Trophoblast cell (in vitro differentiated cells and primary cell): ENCODE data around the gene ATP5F1B.

Source experiments
- DNase-seq, 2 donors: peaks; one replicate each; pipeline ENCODE4 v3.0.0-alpha.2; 2016
- H2AFZ ChIP-seq: 2 replicates; pipeline ENCODE4 v1.6.1; 2013; ENCODE audit warnings: low read length, moderate library complexity, mild to moderate bottlenecking; ENCODE audit not compliant: insufficient read depth, poor library complexity
- H2AK5ac ChIP-seq: 2 replicates; pipeline ENCODE4 v1.6.1; 2013; ENCODE audit warnings: mild to moderate bottlenecking, low read length
- H2BK120ac ChIP-seq: 2 replicates; pipeline ENCODE4 v1.6.1; 2013; ENCODE audit warnings: low read length, mild to moderate bottlenecking, moderate library complexity; ENCODE audit not compliant: insufficient read depth, poor library complexity
- H2BK12ac ChIP-seq: 2 replicates; pipeline ENCODE4 v1.6.1; 2013; ENCODE audit warnings: mild to moderate bottlenecking, low read length, moderate library complexity
- H2BK5ac ChIP-seq: 2 replicates; pipeline ENCODE4 v1.6.1; 2013; ENCODE audit warnings: low read length, low read depth, moderate library complexity, mild to moderate bottlenecking; ENCODE audit not compliant: poor library complexity
- H3K14ac ChIP-seq: 2 replicates; pipeline ENCODE4 v1.6.1; 2013; ENCODE audit warnings: mild to moderate bottlenecking, low read length
- H3K18ac ChIP-seq: 2 replicates; pipeline ENCODE4 v1.6.1; 2013; ENCODE audit warnings: mild to moderate bottlenecking, low read length
- H3K23ac ChIP-seq: 2 replicates; pipeline ENCODE4 v1.6.1; 2013; ENCODE audit warnings: low read length
- H3K27ac ChIP-seq: 2 replicates; pipeline ENCODE4 v1.5.1; 2013; ENCODE audit warnings: low read depth, mild to moderate bottlenecking, inconsistent platforms, low read length, moderate library complexity
- H3K27me3 ChIP-seq: 2 replicates; pipeline ENCODE4 v1.6.1; 2013; ENCODE audit warnings: inconsistent platforms, mild to moderate bottlenecking, low read length, moderate library complexity; ENCODE audit not compliant: insufficient read depth
- H3K36me3 ChIP-seq, 2 experiments: 1 replicate in 1 of 2; 2 replicates in 1 of 2; pipeline ENCODE4 v1.6.1; 2013; ENCODE audit warnings: low read length in 2 of 2, mild to moderate bottlenecking in 2 of 2, moderate library complexity in 1 of 2; ENCODE audit not compliant: insufficient read depth in 2 of 2, control insufficient read depth in 1 of 2
- H3K4ac ChIP-seq: 2 replicates; pipeline ENCODE4 v1.6.1; 2013; ENCODE audit warnings: low read depth, mild to moderate bottlenecking, low read length, moderate library complexity
- H3K4me1 ChIP-seq, 2 experiments: 1 replicate in 1 of 2; 2 replicates in 1 of 2; pipeline ENCODE4 v1.6.1; 2013; ENCODE audit warnings: low read length in 2 of 2, mild to moderate bottlenecking in 2 of 2, moderate library complexity in 1 of 2; ENCODE audit not compliant: insufficient read depth in 2 of 2, control insufficient read depth in 1 of 2
- H3K4me2 ChIP-seq: 2 replicates; pipeline ENCODE4 v1.6.1; 2013; ENCODE audit warnings: inconsistent platforms, mild to moderate bottlenecking, low read length, moderate library complexity
- H3K4me3 ChIP-seq: 2 replicates; pipeline ENCODE4 v1.5.1; 2013; ENCODE audit warnings: mild to moderate bottlenecking, low read depth, low read length, inconsistent platforms
- H3K79me1 ChIP-seq: one replicate; pipeline ENCODE4 v1.6.1; 2013; ENCODE audit warnings: low read length
- H3K79me2 ChIP-seq: 2 replicates; pipeline ENCODE4 v1.6.1; 2013; ENCODE audit warnings: low read length, mild to moderate bottlenecking; ENCODE audit not compliant: control insufficient read depth, insufficient read depth, poor library complexity
- H3K9ac ChIP-seq: 2 replicates; pipeline ENCODE4 v1.6.1; 2013; ENCODE audit warnings: mild to moderate bottlenecking, low read length
- H3K9me3 ChIP-seq: 2 replicates; pipeline ENCODE4 v1.6.1; 2013; ENCODE audit warnings: low read depth, mild to moderate bottlenecking, control low read depth, inconsistent platforms, low read length; ENCODE audit not compliant: insufficient read depth
- H4K12ac ChIP-seq: 2 replicates; pipeline ENCODE4 v1.6.1; 2013; ENCODE audit warnings: low read depth, mild to moderate bottlenecking, low read length, moderate library complexity
- H4K8ac ChIP-seq: 2 replicates; pipeline ENCODE4 v1.6.1; 2013; ENCODE audit warnings: low read depth, mild to moderate bottlenecking, low read length, moderate library complexity
- H4K91ac ChIP-seq: one replicate; pipeline ENCODE4 v1.6.1; 2013; ENCODE audit warnings: low read depth, mild to moderate bottlenecking, low read length, moderate library complexity
- whole genome bisulfite sequencing: extraction: QIAGEN DNeasy Blood & Tissue Kit; methylation state at CpG from one replicate; pipeline ENCODE4 v1.1.7; 2013; ENCODE audit warnings: missing lambda C conversion rate; ENCODE audit not compliant: insufficient read length, insufficient coverage; ENCODE audit errors: extremely low coverage; 5-methylcytosine and 5-hydroxymethylcytosine counted together

Gene ATP5F1B

DNA sequence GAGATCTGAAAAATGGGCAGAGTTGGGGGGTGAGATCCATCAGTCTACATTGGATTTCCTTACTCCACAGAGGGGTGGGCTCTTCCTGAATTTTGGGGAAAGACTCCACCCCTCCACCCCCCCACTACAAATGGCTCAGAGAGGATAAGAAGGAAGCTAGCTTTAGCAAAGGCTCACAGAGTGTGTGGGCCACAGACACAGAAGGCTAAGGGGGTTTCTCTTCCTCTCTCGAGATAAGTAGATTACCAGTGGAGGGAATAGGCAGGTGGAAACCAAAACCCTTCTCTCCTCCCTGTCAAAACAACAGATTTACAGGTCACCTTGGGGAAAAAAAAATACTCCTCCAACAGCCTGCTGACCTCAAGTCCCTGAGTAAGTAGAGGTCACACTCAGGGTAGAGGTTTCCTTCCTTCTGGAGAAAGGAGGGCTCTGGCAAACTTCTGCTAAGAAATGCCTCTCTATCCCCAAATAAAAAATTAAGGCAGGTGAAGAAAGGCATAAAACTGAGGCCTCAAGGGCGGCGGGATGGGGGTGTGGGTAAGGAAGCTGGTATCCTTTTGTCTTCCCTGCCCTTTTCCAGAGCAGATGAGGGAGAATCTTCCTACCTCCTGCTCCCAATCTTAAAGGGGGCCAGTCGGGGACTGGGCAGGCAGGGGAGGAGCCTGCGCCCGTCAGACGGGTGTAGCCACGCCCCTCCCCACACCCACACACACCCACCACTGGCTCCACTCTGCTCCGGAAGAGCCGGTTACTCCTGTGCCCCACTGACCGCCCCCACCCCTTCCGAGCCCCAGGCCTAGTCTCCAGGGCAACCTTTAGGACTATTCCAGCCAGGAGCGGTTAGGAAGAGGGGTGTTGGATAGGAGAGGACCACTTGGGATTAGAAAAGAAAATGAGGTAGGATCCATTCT lies 13.7 kb downstream of the ATP5F1B start:
- Histone ChIP-seq H3K23ac (no peak overlapping the region), H3K4me1 (peaks cover 13 to 30% of the 10 kb centered on the region in 2 experiments), H2BK120ac (no peak overlapping the region), H3K9me3 (peaks cover 2% of the 10 kb centered on the region), H3K79me1 (peaks cover 32% of the 10 kb centered on the region), H3K4me2 (peak overlapping the region; percentile 48), H3K4me3 (no peak overlapping the region), H3K18ac (no peak overlapping the region), H3K36me3 (peaks cover 2 to 5% of the 10 kb centered on the region in 2 experiments), H2BK12ac (no peak overlapping the region), H3K4ac (peak overlapping the region; percentile 25), H2BK5ac (peak overlapping the region; percentile 29), H4K12ac (no peak overlapping the region), H2AK5ac (peak overlapping the region; percentile 18), H3K79me2 (peaks cover 27% of the 10 kb centered on the region), H3K27ac (peak overlapping the region; percentile 25), H4K91ac (peak overlapping the region; percentile 22), H3K9ac (no peak overlapping the region), H3K14ac (no peak overlapping the region), H3K27me3 (no peaks in the 10 kb centered on the region), H2AFZ (no peak overlapping the region), H4K8ac (no peak overlapping the region)
- no CpG with 5 or more reads among the region's 13 CpGs for WGBS
- DNase-seq, result peak in 1 of 2 donors; percentile 42

DNA sequence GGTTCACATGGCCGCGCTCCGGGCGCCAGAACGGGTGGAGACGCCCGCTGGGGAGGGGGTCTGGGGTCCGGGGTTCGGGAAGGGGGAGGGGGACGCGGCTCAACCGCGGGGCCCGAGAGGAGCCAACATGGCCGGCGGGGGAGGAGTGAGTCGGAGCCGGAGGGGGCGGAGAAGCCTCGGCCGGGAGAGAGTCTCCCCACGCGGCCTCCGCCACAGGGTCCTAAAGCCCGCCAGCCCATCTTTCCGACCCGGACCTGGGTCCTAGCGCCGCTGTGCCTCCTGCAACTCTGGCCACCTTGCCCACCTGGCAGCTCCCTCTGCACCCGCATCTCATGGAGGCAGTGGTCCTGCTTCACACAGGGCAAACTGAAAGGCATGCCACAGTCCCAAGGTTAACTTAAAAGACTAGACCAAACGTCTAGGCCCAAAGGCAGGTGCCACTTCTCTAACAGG lies 15.6 kb downstream of the ATP5F1B start, which contains the start of gene BAZ2A:
Gene BAZ2A, minus strand, starts transcription at position 147 of the 453 bp plus-strand sequence. CDS start 12,796 bp downstream, outside the sequence.
- peaks cover 13 to 29% of the 10 kb centered on the region in 2 experiments for H3K4me1 ChIP-seq
- peak within 1 kb of the TSS; percentile 93 for H3K18ac ChIP-seq

DNA sequence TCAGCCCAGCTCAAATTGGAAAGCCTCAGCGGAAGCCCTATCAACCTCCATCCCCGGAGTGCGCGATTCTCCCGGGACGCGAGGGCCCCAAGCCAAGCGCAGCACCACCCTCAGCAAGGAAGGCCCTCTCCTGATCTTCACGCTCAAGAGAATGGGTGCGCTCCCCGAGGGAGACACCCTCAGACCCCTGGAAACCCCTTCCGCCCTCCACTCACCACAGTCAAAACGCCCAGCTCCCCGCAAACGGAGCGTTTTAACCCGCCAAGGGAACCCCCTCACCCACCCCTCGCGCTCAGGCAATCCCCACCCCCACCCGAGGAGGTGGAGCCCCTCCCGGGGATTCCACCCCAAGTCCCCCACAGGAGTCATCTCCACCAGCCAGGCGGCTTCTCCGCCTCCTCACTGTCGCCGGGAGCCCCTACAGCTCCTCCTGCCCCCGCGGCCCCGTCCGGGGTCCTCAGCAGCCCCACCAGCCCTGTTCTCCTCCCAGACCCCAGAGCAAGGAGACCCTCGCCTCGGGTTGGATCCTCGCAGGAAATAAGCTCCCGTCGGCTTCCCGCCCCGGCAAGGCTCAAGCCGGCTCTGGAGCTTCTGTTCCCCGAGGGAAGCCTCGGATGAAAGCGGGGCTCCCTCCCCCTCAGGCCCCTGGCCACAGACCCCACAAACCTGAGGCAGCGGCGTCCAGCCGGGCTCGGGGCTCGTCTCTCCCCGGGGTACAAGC lies 16.2 kb downstream of the ATP5F1B start:
- Histone ChIP-seq H3K4me2 (peak overlapping the region; percentile 97), H3K79me1 (peaks cover 17% of the 10 kb centered on the region), H3K9me3 (peaks cover 2% of the 10 kb centered on the region), H3K4ac (peak overlapping the region; percentile 98), H2AFZ (peak overlapping the region; percentile 94), H3K9ac (peak overlapping the region; percentile 100), H3K23ac (no peak overlapping the region), H3K27me3 (no peaks in the 10 kb centered on the region), H3K14ac (peak overlapping the region; percentile 97), H4K12ac (peak overlapping the region; percentile 63), H2BK120ac (peak overlapping the region; percentile 94), H3K27ac (peak overlapping the region; percentile 67), H2BK5ac (peak overlapping the region; percentile 94), H3K4me3 (peak overlapping the region; percentile 99), H2AK5ac (peak overlapping the region; percentile 97), H2BK12ac (peak overlapping the region; percentile 63), H3K4me1 (peaks cover 13 to 28% of the 10 kb centered on the region in 2 experiments), H3K79me2 (peaks cover 20% of the 10 kb centered on the region), H3K18ac (peak overlapping the region; percentile 93), H4K8ac (peak overlapping the region; percentile 83), H3K36me3 (peaks cover 2 to 7% of the 10 kb centered on the region in 2 experiments), H4K91ac (peak overlapping the region; percentile 93)
- WGBS, result no CpG with 5 or more reads among the region's 46 CpGs
- DNase-seq, result peak in 1 of 2 donors; percentile 30

More for the DNA sequence above, 15.6 kb downstream of the ATP5F1B start, which contains the start of gene BAZ2A:
- Histone ChIP-seq H3K4me2 (peak within 1 kb of the TSS; percentile 97), H2BK120ac (peak within 1 kb of the TSS; percentile 94), H3K4me3 (peak within 1 kb of the TSS; percentile 99), H2BK5ac (peak within 1 kb of the TSS; percentile 94), H4K91ac (peak within 1 kb of the TSS; percentile 93), H3K79me2 (peaks cover 23% of the 10 kb centered on the region), H3K9me3 (peaks cover 2% of the 10 kb centered on the region), H3K27ac (peak within 1 kb of the TSS; percentile 67), H3K14ac (peak within 1 kb of the TSS; percentile 97), H3K27me3 (no peaks in the 10 kb centered on the region), H2AK5ac (peak within 1 kb of the TSS; percentile 97), H2AFZ (peak within 1 kb of the TSS; percentile 94), H4K8ac (peak within 1 kb of the TSS; percentile 83), H3K4ac (peak within 1 kb of the TSS; percentile 98), H3K36me3 (peaks cover 2 to 6% of the 10 kb centered on the region in 2 experiments), H4K12ac (peak within 1 kb of the TSS; percentile 63), H3K9ac (peak within 1 kb of the TSS; percentile 100), H3K79me1 (peaks cover 20% of the 10 kb centered on the region), H2BK12ac (peak within 1 kb of the TSS; percentile 63), H3K23ac (no peak within 1 kb of the TSS)
- peak; percentile 82 for DNase-seq
- no CpG with 5 or more reads among the region's 31 CpGs for WGBS
